Hepatocyte (in vitro differentiated cells): Measurements from ENCODE around the gene SLIT1. TPM values are rescaled to one million over a fixed set of nuclear protein-coding genes. Genes with fewer than 3 reads are reported as not detected.

Experiments
- DNase-seq: peaks from one replicate; pipeline ENCODE4 v3.0.0-alpha.2; 2016; ENCODE audit warnings: low spot score
- H2AFZ ChIP-seq: fragments of 200-600 bp; sonication (generic); 2 replicates; pipeline ENCODE4 v1.6.0; 2016; ENCODE audit warnings: antibody characterized with exemption, mild to moderate bottlenecking
- H3K27ac ChIP-seq: fragments of 200-600 bp; sonication (generic); 2 replicates; pipeline ENCODE4 v1.5.1; 2016; ENCODE audit warnings: mild to moderate bottlenecking
- H3K27me3 ChIP-seq: fragments of 200-600 bp; sonication (generic); 2 replicates; pipeline ENCODE4 v1.6.1; 2016
- H3K36me3 ChIP-seq: fragments of 200-600 bp; sonication (generic); replicated peaks from 2 replicates; pipeline ENCODE4 v1.5.1; 2016; ENCODE audit warnings: low read depth; ENCODE audit not compliant: insufficient read depth
- H3K4me1 ChIP-seq: fragments of 200-600 bp; sonication (generic); 2 replicates; pipeline ENCODE4 v1.5.1; 2016; ENCODE audit warnings: mild to moderate bottlenecking, moderate library complexity; ENCODE audit not compliant: insufficient read depth
- H3K4me2 ChIP-seq: fragments of 200-600 bp; sonication (generic); 2 replicates; pipeline ENCODE4 v1.6.0; 2016
- H3K4me3 ChIP-seq: fragments of 200-600 bp; sonication (generic); 2 replicates; pipeline ENCODE4 v1.5.1; 2016; ENCODE audit warnings: mild to moderate bottlenecking
- H3K79me2 ChIP-seq: fragments of 200-600 bp; sonication (generic); 2 replicates; pipeline ENCODE4 v1.6.0; 2017; ENCODE audit warnings: mild to moderate bottlenecking
- H3K9me2 ChIP-seq: fragments of 200-600 bp; sonication (generic); replicated peaks from 2 replicates; pipeline ENCODE4 v1.6.0; 2017; ENCODE audit warnings: mild to moderate bottlenecking; ENCODE audit not compliant: insufficient read depth
- H3K9me3 ChIP-seq: fragments of 200-600 bp; sonication (generic); 2 replicates; pipeline ENCODE4 v1.5.1; 2016; ENCODE audit warnings: low read depth, mild to moderate bottlenecking
- H4K20me1 ChIP-seq: fragments of 200-600 bp; sonication (generic); 2 replicates; pipeline ENCODE4 v1.6.0; 2016; ENCODE audit warnings: mild to moderate bottlenecking; ENCODE audit not compliant: insufficient read depth, poor library complexity, severe bottlenecking
- CTCF ChIP-seq: fragments of 200-600 bp; sonication (generic); IDR thresholded peaks from 2 replicates; pipeline ENCODE4 v1.5.1; 2016; ENCODE audit warnings: antibody characterized with exemption, mild to moderate bottlenecking; ENCODE audit not compliant: poor library complexity
- EZH2 ChIP-seq: fragments of 200-600 bp; sonication (generic); IDR thresholded peaks from 2 replicates; pipeline ENCODE4 v1.6.1; 2016; ENCODE audit warnings: antibody characterized with exemption, mild to moderate bottlenecking, borderline replicate concordance
- EZH2phosphoT487 ChIP-seq: fragments of 200-600 bp; sonication (generic); IDR thresholded peaks from one replicate; pipeline ENCODE4 v1.6.1; 2018; ENCODE audit warnings: antibody characterized with exemption, mild to moderate bottlenecking, low read depth, moderate library complexity; ENCODE audit not compliant: unreplicated experiment, severe bottlenecking
- WGBS: methylation state at CpG from one replicate; pipeline ENCODE4 v1.1.6; 2016; ENCODE audit warnings: low lambda C conversion rate; ENCODE audit errors: missing lambda C conversion rate; 5-methylcytosine and 5-hydroxymethylcytosine counted together
- polyA plus RNA-seq: library from polyadenylated mRNA; unstranded; fragments of >200 nt; fragmentation: Nextera tagmentation; extraction: Ambion mirVana; gene quantifications from 2 replicates; pipeline ENCODE4 v1.2.1, GENCODE V29; 2016
- total RNA-seq: library from RNA; depleted of rRNA; stranded (reverse); fragments of >200 nt; gene quantifications from 2 replicates; pipeline ENCODE4 v1.2.3, GENCODE V29; 2014

SLIT1 gene
- total and polyA plus RNA-seq, 2 experiments from 2014 or later: 0.47 to 0.65 TPM

DNA sequence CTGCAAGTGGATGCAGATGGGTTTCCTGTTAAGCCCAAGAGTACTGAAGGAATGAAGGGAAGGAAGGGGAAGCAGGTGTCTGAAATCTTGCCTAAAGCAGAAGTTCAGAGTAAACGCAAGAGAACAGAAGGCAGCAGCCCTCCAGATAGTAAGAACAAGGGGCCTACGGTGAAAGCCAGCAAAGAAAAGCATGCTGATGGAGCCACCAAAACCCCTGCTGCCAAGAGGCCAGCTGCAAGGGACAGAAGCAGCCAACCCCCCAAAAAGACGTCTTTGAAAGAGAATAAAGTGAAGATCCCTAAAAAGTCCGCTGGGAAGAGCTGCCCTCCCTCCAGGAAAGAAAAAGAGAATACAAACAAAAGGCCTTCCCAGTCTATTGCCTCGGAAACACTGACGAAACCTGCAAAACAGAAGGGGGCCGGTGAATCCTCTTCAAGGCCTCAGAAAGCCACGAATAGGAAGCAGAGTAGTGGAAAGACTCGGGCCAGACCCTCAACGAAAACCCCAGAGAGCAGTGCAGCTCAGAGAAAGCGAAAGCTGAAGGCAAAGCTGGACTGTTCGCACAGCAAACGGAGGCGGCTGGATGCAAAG is 201.1 kb downstream of the SLIT1 start:
- no peak overlapping the region for H3K27ac ChIP-seq
- H2AFZ ChIP-seq: no peak overlapping the region
- WGBS: 66% methylated on average over 14 of the region's 14 CpGs
- peaks cover 3% of the 10 kb centered on the region for H3K4me1 ChIP-seq
- H3K9me3 ChIP-seq: no peaks in the 10 kb centered on the region
- no peak overlapping the region for H3K4me3 ChIP-seq
- DNase-seq: no peak
- no peaks in the 10 kb centered on the region for H3K27me3 ChIP-seq
- TF ChIP-seq EZH2 (no peak), EZH2phosphoT487 (no peak), CTCF (no peak)
- H3K9me2 ChIP-seq: no peaks in the 10 kb centered on the region
- no peak overlapping the region for H3K4me2 ChIP-seq
- H3K79me2 ChIP-seq: no peaks in the 10 kb centered on the region
- no peaks in the 10 kb centered on the region for H3K36me3 ChIP-seq
- H4K20me1 ChIP-seq: no peaks in the 10 kb centered on the region

- Histone ChIP-seq H3K36me3 (no peaks in the 10 kb centered on the region), H3K9me2 (no peaks in the 10 kb centered on the region), H3K4me3 (no peak overlapping the region), H3K9me3 (no peaks in the 10 kb centered on the region), H2AFZ (no peak overlapping the region), H3K27me3 (no peaks in the 10 kb centered on the region), H3K4me1 (peaks cover 3% of the 10 kb centered on the region), H3K4me2 (no peak overlapping the region), H3K79me2 (no peaks in the 10 kb centered on the region), H3K27ac (no peak overlapping the region), H4K20me1 (no peaks in the 10 kb centered on the region)
- no peak for TF ChIP-seq EZH2
- TF ChIP-seq EZH2phosphoT487: no peak
- no peak for TF ChIP-seq CTCF
- no peak for DNase-seq
- 98% methylated on average over 12 of the region's 12 CpGs for WGBS
These were observed 203.4 kb downstream of the SLIT1 start for GRCh38 chr10:96982149-96982930.

- TF ChIP-seq EZH2: no peak
- no peak for TF ChIP-seq CTCF
- no peak for TF ChIP-seq EZH2phosphoT487
- H3K27ac ChIP-seq: no peak overlapping the region
- H3K9me3 ChIP-seq: no peaks in the 10 kb centered on the region
- no peaks in the 10 kb centered on the region for H3K79me2 ChIP-seq
- no peaks in the 10 kb centered on the region for H3K36me3 ChIP-seq
- H3K4me2 ChIP-seq: no peak overlapping the region
- no peak overlapping the region for H2AFZ ChIP-seq
- no peak for DNase-seq
- H4K20me1 ChIP-seq: no peaks in the 10 kb centered on the region
- no peaks in the 10 kb centered on the region for H3K27me3 ChIP-seq
- peaks cover 13% of the 10 kb centered on the region for H3K4me1 ChIP-seq
- WGBS: 92% methylated on average over 3 of the region's 3 CpGs
- no peaks in the 10 kb centered on the region for H3K9me2 ChIP-seq
- no peak overlapping the region for H3K4me3 ChIP-seq
These were observed 207.1 kb downstream of the SLIT1 start for GRCh38 chr10:96978621-96979154.
